ENCODE data around the gene GSDMA.
A peak's percentile ranks its signal among the peaks of the same experiment; 100 is the strongest.

Gene GSDMA, protein sequence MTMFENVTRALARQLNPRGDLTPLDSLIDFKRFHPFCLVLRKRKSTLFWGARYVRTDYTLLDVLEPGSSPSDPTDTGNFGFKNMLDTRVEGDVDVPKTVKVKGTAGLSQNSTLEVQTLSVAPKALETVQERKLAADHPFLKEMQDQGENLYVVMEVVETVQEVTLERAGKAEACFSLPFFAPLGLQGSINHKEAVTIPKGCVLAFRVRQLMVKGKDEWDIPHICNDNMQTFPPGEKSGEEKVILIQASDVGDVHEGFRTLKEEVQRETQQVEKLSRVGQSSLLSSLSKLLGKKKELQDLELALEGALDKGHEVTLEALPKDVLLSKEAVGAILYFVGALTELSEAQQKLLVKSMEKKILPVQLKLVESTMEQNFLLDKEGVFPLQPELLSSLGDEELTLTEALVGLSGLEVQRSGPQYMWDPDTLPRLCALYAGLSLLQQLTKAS
- 0.16 to 4.3 (median 0.43) reads per million in 18 experiments for total RNA-seq

DNA sequence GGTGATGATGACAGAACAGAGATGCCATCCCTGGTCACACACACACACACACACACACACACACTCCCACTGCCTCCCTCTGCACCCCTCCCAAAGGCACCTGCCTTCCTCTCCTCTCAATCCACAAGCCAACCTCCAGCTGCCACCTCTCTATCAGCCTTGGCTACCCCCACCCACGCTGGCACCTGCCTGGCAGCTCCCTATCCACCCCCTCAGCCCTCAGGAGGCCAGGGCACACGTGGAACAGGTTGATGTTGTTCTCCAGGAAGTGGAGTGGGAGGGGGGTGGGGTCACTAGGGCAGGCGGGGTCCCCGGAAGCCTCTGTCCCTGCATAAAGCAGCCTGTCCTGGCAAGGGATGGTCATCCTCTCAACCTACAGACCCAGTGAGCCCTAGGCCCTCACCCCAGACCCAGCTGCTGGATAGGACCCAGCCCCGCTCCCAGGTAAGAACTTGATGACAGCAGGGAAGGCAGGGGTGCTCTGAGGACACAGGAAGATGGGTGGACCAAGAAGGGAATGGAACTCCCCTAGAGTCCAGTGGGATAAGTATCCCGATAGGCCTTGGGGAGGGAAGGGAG, at the start of gene GSDMA:
Gene GSDMA, plus strand, starts transcription at position 363 of the 579 bp plus-strand sequence. CDS start 2,684 bp downstream, outside the sequence.
- no peak for DNase-seq

DNA sequence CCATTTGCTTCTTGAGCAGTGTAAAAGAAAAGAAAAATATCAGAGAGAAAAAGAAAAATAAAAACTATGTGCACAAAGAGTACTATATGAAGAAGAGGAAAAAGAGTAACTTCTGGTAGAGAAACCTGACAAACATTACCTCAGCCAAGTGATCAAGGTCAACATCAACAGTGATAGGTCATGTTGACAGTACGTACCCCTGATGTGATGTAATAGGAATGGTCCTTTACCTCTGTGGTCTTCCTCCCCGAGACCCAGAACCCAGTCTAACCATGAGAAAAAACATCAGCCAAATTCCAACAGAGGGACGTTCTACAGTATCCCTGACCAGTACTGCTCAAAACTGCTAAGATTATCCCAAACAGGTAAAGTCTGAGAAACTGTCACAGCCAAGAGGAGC, 48.8 kb upstream of the GSDMA start:
- no peak for DNase-seq

DNA sequence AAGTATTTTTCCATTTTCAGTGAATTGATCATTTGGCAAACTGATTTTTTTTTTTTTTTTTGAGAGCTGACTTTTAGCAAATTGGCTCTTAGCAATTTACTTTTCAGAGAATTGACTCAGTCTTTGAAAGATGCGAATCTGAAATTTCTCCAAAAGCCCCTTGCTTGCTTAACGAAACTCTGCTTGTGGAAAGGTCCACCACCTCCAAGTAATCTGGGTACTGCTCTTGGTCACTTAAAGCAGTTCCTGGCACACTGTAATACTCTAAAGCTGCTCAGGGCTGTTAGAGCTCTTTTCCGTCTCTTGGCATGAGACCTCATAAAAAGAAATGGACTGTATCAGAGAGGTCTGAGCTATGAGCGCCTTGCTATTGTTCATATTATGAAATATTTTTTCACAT, 47.2 kb upstream of the GSDMA start:
- DNase-seq, result no peak

DNA sequence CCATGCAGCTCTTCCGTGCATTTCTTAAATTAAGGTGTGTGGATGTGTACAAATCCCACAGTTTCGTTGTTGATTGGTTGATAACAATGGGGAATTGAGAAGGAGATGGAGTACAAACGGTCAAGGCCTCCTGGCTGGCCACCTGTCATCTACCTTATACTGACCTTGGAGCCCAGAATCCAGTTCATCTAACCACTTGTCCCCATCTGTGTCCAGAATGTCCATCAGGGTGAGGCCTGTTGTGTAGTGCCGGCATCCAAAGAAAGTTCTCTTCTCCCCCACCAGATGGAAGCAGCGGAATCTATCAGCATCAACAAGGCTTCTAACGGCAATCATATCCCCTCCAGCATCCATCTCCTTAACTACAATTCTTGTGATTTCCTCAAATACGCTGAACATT, 45.9 kb upstream of the GSDMA start:
- no peak for DNase-seq

DNA sequence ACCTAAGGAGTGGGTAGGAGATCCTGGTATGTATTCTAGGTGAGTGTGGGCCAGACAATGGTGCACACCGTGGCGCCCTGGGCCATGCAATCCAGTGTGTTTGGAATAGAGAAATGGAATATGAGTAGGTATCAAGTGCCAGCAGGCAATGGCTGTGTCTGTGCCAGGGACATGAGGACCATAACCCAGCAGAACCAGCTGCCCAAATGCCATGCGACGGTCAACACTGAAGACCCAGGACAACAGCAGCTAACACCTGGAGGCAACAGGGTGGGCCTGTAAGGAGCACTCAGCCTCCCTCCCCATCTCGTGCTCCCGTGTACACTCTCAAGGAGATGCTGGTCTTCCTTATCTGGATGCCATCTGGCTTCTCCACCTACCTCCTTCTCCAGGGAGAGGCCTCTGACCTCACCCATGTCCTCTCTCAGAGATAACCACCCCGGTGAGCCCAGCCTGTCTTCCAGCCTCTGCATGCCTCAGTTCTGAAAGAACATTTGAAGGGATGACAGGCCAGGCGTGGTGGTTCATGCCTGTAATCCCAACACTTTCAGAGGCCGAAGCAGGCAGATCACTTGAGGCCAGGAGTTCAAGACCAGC, 43.6 kb upstream of the GSDMA start:
- no peak for DNase-seq

DNA sequence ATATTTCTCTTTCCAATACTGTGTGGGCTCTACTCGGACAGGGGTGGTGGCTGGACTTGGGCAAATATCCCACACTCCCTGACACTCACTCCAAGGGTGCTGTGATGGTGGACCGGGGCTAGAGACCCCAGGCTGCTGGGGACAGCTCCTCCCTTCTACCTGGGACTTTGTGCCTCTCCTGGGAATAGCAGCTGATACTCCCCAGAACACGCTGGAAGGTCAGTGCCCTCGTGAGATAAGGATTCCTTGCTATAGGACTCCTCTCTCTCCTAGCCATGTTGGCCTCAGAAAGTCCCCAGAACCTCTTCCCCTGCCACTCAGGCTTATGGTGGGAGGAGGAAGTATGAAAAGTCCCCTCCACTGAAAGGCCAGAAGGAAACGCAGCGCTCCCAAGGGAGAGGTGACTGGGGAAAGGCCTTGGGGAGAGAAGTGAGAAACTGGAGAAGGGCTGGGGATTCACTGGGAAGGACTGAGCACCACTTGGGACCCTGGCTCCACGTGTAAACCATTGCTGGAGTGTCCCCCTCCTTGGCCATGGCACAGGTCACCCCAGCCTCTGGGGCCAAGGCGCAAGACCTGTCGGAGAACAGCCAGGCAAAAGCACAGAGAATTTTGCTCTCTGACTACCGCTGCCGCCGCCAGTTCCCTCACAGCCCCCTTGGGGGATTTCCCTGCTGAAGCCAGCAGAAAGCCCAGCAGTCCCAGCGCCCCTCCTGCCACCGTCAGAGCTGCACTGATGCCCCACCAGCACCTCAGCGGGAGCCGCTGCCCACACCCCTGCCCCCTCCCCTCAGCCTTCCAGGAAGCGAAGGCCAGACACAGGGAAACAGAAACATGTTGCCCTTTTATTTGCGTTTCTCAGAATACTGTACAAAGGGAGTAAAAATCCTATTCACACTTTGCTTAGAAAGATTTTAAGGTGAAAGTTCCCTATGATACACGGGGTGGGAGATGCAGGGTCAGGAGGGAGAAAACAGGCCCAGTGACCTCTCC, 42.3 kb upstream of the GSDMA start:
- DNase-seq, result no peak

DNA sequence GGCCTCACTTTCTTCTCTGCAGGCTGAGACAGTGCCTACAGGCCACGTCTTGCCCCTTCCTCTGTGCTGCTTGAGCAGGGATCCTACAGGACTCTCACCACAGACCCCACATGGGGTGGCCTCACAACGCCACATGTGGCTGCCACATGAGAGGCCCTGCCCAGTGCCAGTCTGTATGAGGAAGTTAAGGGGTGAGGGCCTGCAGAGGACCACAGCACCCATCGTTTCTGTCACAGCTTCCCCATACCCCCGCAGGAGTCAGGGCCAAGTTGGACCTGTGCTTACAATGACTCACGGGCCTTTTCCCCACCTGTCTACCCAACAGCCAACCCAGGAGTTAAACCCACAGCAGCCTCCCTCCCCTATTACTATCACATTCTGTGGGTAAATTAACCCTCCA, 41.5 kb upstream of the GSDMA start:
- DNase-seq, result peak in 1 of 2 donors; percentile 18

DNA sequence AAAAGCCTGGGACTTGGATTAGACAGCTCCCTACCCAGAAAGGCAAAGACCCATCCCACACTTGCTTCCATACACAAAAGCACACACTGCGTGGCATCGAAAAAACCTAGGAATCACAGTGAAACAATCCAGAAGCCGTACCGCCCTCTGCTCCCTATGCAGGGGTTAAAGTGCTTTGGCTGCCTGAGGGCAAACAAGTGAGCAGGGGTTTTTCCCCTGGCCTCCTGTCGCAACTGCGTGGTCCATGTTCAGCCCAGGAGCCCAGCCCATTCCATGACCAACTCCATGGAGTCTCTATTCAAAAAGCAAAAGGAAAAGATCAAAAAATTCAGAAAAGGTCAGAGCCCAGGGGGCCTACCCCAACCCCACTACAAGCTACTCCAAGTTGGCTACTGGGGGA, 40.8 kb upstream of the GSDMA start:
- no peak for DNase-seq

DNA sequence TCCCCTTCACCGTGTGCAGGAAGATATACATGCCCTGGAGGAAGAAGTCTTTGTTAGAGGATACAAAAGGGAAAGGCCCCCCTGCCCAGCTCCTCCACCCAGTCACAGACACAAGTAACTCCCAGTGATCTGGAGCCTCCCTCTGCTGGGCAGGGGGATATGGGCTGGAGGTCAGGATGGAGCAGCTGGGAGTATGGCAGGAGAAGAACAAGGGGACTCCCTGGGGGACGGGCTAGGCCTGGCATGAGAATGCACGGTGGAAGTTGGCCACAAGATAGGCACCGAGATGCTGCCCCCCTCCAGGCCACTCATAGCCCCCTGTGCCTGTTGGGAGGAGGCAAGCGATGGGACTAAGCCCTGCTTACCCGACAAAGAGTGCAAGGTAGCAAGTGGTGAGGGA, 39.6 kb upstream of the GSDMA start:
- DNase-seq, result no peak

DNA sequence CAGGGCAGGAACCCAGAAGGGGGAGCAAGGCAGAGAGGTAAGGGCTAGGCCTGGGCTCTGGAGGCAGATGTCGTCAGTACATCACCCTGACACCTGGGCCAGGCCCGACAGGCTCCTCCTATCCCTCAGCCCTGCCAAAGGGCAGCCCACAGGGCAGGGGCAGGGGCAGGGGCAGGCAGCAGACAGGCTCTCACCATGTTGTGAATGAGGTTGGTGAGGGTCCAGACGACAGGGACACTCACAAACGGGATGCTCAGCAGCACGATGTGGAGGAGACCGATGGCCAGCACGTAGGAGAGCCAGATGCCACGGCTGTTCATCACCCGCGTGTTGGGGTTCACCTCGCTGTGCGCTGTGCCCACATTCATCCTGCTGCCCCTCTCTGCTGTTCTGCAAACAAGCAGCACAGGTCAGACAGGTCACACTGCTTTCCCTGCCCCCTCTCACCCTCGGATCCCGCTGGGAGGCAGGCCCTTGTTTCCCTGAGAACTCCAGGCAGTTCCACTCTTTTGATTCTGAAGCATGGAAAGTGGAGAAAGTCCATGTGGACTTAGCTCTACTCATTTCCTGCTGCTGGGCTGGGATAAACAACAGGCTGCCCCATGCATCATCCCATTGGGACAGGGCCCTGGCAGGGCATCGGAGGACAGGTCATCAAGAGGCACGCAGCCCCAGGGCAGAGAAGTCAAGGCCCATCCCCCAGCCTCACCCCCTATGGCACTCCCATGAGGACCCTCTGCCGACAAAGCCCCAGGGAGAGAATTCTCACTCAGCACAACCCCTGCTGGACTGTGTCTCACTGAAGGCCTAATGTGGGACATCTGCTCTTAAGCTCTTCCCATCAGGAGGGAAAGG, 38.7 kb upstream of the GSDMA start:
- no peak for DNase-seq

DNA sequence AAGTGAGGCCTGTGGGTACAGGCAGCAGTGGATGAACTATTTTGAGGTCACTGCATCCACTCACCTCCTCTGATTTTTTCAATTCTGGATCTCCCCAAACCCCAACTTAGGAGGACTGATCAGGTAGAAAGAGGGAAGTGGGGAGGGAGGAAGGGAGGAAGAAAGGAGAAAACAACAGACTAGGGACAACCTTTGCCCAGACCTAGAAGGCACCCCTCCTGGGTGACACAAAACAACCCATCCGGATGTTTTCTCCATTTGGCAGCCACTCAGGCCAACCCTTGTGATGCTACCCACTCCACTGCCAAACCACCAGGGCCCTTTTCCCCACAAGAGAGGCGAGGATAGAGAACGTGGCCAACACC, 38.1 kb upstream of the GSDMA start:
- DNase-seq, result no peak

DNA sequence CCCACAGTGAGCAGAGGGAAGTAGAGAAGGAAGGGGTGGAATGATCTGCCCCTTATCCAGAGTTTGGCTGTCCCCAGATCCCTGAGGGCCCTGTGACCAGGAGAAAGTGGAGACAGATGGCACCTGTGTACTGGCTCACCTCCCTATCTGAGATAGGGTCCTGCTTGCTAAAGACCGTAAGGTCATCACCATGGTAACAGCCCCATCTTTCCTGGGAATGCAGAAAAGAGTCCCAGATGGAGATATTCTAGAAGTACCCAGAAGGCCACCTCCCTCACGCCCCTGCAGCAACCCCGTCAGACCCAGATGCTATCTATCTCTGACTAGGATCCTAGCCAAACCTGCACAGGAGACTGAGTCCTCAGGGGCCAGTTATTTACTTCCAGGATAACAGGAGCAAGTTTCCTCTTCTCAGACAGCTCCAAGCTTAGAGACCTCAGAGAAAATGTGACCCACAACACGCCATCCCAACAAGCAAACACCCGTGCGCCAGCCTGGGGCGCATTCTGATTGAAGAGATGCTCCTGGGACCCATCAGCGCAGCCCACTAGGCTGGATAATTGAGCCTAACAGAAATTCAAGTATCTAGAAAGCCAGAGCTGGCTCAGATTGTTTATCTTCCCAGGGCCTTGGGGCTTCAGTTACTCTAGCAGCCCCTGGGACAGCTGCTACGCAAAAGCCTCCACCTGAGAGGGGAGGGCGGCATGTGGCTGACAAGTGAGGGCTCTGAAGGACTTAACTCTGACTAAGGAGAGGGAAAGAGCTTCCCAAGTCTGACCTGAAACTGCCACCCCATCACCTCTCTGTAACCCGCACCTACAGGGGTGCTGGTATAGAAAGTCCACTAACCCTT, 37.3 kb upstream of the GSDMA start:
- no peak for DNase-seq

DNA sequence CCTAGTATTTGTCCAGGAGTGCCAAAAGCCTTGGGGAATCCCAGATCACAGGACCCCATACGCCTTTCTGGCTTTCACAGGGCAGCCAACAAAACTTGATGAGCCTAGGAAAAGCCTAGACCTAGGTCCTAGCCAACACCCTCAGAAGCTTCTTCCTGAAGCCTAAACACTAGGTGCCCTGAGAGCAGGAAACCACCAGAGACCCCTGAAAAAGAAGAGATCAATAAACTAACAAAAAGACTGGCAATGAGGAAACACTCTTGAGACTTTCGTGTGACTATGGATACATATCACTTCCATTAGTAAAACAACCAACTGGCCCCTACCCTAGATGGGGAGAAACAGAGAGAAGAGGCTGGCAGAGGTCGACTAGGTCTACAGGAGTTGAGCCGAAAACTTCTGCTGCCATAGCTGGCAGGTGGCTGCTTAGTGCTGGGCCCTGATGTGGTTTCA, 36.6 kb upstream of the GSDMA start:
- no peak for DNase-seq

DNA sequence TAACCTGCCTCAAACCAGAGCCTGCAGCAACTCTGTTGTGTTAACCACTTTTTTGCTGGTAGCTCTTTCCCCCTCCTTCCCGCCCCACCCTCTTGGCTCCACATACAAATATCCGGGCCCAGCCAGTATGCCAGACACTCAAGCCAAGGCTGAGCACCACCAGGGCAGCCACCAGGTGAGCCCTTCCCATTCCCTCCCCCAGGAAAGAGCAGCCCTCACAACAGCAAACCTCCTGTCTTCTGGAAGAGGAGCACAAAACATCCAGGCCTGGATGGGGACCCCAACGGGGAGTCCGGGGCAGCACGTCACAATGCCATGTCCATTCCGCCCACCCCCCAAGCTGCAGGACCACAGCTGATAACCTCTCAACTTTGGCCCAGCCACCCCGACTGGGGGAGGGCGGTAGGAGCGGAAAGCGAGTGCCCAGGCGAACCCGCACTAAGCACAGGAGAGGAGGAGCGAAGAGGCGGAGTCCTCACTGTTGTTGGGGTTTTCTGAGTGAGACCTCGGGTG, 36.2 kb upstream of the GSDMA start:
- DNase-seq, result peak in 1 of 2 donors; percentile 29

DNA sequence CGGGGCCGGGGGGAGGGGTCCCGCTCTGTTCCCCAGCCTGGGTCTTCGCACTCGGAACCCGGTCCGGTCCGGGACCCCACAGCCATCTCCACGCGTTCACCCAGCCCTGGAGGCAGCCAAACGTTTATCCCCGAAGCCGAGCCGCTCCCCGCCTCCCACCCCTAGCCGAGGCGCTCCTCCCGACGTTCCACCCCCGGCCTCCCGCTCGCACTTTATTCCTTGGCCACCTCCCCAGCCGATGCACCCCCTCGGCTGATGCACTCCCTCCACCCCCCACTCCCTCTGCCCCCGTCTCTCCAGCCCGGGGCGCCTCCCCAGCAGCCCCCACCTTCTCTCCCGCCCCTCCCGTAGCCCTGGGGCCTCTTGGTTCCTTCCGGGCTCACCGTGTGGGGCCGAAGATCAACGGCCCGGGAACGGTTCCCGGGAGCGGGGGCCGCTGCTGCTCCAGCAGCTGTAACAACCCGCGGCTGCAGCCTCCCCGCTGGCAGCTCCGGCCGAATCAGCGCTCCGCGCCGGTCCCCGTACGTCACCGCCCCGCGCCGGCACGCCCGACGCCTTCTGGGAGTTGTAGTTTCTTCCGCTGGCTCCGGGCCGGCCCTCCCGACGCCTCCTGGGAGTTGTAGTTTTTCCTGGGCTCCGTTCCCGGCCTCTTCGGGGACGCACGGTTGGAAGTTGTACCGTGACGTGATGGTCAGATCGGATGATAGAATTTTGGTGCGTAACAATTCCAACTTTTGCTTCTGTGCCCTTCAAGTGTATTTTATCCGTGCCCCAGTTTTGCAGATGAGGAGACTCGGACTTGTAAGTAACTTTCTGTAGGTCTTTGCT, 35.5 kb upstream of the GSDMA start, which contains the start of the genes LRRC3C and ORMDL3:
Gene LRRC3C, plus strand, starts transcription at position 632 of the 828 bp plus-strand sequence. CDS start 13,792 bp downstream, outside the sequence.
Gene ORMDL3, minus strand, starts transcription at position 501 of the 828 bp plus-strand sequence. CDS start 3,398 bp downstream, outside the sequence.
- DNase-seq, result peak; percentile 92 to 94

DNA sequence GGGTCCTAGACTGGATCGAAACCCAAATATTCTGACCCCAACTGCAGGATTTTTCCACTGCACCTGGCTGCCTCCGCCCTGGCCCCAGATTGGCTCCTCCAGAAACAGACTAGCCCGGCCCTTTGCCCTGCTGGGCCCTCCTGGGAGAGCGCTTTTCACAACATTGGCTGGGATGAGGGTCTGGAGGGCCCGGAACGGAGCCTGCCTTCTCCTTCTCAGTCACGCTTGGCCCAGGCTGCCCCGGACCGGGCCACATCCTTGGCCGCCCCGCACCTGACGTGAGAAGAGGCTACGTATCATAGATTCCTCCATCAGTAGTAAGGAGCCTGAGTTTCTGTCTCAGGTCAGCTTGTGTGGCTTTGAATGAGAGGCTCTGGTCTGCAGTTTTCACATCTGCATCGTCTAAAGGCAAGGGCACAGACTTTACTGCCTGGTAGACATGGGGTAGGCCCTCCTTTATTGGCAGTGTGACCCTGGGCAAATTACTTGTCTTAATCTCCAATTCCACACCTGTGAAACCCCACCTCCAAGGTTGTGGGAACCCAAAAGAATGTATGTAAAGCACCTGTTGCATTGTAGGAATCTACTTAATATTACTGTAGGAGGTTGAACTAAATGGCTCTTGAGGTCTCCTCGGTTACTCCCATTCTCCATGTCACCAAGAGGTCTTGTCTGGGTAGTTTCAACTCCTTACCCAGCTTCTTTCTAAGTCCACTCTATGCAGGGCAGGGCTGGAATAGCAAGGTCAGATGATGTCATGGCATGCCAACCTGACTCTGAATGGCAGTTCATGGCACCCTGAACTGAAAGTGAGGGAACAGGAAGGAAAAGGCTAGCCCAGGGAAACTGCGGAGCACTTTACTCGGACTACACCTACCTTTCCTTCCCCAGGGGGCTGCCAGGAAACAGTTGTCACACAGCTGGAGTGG, 34.6 kb upstream of the GSDMA start:
- DNase-seq, result no peak

DNA sequence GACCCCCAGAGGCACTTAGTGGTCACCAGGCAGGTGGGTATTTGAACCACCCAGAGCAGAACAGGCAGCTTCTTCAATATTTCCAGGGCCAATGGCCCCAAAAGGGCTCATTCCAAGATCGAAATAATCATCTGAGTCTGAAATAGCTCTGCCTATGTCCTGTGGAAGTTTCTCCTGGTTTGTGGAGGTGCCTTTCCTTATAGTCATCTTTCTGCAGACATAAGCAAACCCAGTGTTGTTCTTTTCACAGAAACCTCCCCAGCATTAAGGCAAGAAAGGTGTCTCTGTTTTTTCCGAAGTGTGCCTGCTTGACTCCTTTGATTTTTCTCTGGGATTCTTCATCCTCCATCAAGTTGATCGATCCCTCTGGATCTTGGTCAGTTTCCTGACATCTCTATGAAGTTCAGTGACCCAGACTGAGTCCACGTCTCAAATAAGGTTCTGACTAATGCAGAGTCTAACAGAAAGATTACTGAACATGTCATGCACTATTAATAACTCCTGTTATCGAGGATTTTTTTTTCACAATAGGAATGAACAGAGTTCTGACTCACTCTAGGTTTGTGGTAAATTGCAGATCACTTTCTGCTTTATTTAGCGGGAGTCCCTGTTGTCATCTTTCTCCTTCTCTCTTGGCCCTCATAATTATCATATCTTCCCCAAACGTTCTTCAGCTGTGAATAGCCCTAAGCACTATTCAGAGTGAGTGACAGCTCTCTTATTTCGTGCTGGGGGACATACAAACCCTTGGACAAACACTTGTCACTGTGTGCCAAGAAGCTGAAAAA, 33.8 kb upstream of the GSDMA start:
- DNase-seq, result peak; percentile 65 to 82
